Activated gamma-delta T cell treated with anti-CD3 and anti-CD28 coated beads, Interleukin-2, amount 50 U/mL, for 16 hours (primary cell): ENCODE measurements around the gene MEGF9.
"Not testable (repeated sequence)": the region's sequence is repeated elsewhere in the genome, so short reads cannot be mapped to it uniquely, and the experiment has no call there.

Experiments
- DNase-seq: peaks from one replicate; pipeline ENCODE4 v3.0.0-alpha.2; 2020; ENCODE audit warnings: low read depth

The MEGF9 gene

DNA sequence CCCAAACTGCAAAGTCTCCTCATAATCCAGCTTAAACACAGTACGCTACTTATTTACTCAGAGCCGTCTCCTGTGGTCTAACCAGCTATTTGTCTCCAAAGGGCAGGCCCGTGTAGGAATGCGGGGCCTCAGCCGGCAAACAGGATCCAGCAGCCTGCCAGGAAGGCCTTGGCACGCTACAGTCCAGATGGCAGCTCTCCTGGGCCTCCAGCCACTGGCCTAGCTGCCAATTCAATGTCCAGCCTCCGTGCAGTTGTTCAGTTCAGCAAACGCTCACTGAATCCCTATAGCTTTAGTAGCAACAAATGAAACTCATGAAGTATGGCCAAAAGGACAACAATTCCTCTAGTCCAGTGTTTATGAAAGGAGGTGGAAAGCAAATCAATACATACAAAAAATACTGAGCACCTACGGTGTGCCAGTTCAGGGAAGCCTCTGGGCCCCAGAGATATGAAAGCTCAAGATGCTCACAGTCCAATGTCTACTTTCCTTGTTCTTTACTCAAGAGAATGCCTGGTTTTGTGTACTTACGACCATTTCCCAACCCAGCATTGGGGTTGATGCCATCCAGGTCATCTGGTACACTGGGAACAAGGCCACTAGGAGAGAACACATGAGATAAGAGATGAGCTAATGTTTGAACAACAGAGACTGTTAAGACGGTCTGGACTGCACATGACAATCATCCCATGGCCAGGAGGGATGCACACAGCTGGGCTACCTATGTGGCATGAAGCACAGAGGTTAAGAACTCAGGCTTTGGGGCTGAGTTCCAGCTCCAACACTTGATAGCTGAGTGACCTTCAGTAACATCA is 142.6 kb downstream of the MEGF9 start:
- no peak for DNase-seq

DNA sequence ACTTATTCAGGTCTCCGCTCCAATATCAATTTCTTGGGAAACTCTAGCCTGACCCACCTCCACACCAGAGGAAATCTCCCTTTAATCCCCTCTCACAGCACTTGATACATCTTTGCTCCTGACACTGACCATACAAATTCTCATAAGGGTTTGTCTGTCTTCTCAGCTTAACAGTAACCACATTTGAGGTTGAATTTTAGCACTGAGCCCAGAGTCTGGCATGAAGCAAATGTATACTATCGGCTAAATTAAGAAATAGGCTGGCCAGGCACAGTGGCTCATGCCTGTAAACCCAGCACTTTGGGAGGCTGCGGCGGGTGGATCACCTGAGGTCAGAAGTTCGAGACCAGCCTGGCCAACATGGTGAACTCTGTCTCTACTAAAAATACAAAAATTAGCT is 144.0 kb downstream of the MEGF9 start:
- no peak for DNase-seq

DNA sequence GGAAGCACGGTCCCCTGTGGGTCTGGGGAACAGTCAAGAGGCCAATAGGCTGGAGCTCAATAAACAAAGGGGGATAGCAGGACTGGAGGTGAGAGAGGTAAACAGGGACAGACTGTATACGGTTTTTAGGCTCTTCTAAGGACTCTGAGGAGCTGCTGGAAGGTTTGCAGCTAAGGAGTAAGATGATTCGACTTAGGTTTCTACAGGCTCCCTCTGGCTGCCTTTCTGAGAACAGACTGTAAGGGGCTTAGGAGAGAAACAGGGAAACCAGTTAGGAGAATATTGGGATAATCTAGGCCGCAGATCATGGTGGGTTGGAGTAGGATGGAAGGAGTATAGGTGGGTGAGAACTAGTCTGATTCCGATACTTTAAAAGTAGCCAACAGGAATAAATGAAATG is 144.7 kb downstream of the MEGF9 start:
- DNase-seq = no peak

DNA sequence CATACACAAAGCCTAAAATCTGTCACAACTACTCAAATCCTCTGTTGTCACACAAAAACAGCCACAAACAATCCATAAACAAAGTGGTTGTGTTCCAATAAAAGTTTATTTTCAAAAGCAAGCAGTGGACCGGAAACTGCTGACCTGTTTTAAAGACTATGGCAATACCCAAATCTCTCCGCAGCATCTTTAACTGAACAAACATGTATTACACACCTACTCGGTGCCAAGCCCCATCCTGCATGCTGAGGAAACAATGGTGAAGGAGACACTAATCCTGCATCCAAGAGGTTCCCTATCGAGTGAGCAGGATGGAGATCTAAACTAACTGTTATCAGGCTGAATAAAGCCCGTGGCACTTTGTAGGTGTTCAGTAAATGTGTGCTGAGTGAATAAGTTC is 145.5 kb downstream of the MEGF9 start:
- no peak for DNase-seq

DNA sequence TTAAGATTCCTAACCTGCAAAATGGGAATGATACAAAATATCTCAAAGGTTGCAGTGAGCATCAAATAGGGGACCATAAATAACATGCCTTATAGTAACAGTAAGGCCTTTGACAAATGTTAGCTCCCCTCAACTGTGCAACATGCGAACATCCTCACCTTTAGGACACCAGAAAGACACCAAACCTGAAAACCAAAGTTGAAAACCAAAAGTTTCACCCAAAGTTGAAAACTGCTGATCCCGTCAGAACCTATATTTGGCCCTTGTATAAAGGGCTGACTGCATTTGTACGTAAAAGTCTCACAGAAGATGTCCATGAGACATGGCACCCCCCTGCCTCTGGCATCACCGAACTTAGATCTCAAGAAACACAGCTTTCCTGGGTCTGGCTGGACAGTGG is 146.4 kb downstream of the MEGF9 start:
- DNase-seq = no peak

DNA sequence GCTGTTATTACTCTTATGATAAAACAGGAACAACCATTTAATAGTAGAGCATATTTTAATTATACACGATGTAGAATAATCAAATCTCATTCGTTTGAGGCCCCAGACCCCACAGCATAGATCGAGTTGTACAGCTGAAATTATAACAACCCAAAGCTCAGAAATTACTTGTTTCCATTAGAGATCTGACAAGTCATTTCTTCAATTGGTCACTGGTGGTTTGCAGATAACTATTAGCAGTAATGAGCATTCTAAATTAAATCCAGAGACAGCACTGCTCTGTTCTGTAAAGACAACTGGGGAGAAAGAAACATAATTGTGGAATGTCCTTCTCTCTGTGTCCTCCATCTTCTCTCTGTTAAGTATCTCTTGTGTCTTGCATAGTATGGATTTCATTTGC is 147.2 kb downstream of the MEGF9 start:
- DNase-seq = no peak

DNA sequence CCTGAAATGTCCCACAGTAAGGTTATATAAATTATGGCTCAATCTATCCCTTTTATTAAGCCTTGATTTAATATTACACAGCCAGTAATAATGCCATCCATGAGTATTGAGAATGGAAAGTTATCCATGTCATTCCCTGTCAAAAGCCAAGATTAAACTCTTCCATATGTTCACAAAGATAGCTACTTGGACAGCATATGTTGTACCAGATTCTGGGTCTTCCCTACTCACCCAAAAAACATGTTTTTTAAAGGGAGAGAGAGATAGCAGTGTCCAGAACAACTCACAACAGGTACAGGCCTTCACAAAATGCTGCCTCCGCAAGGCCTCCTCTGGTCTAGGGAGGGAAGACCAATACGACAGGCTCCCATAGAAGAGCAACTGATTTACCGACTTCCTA is 149.7 kb downstream of the MEGF9 start:
- no peak for DNase-seq

DNA sequence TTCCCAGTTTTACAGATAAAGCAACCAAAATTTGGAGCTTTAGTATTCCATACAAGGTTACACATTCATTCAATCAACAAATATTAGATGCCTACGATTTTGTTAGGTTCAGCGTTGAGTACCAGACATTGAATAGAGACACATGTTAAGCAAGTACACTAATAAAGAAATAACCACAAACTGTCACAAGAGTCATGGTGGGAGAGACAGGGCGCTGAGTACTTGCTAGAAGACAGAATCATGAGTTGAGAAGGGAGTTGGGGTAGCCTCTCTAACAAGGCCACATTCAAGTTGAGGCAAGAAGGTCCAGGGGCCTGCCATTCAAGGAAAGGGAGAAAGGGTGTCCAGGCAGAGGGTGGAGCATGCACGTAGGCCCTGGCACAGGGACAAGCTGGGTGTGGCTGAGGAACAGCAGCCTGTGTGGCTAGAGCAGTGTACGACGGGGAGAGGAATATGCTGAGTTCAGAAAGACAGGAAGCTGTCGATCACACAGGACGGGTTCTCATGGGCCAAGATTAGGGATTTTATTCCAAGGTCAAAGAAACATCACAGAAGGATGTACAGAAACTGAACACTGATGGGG is 151.3 kb downstream of the MEGF9 start:
- no peak for DNase-seq

DNA sequence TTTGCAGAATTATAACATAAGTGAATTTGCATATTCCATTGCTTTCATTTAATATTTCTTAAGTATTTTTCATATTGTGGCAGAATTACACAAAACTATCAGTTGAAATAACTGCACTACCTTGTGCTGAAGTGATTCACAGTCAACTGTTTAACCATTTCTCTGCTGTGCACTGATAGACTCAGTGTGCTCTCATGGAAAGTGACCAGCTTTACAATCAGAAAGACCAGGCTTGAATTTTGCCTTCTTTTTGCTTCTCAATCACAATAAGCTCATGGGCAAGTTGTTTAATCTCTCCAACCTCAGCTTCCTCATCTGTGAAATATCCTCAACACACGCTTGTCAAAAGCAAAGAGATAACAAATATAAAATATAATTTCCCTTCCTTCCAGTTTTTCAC is 152.6 kb downstream of the MEGF9 start:
- DNase-seq = no peak

DNA sequence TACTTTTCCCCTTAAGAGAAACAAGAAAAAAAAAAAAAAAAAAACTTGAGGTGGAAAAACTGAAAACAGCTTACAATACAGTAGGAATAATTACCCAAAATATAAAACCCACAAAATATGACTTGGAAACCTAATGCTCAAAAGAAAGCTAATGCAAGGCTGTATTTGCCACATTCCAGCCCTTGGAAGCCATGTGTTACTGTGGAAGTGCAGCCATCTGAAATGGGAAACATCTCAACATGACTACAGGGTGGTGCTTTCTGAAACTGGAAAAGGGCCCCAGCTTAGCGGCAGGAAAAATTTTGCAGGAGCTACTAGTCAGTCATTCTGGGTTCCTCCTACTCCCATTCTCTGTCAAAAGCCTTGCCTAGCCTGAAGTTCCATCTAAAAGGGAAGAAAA is 154.7 kb downstream of the MEGF9 start:
- DNase-seq = no peak

DNA sequence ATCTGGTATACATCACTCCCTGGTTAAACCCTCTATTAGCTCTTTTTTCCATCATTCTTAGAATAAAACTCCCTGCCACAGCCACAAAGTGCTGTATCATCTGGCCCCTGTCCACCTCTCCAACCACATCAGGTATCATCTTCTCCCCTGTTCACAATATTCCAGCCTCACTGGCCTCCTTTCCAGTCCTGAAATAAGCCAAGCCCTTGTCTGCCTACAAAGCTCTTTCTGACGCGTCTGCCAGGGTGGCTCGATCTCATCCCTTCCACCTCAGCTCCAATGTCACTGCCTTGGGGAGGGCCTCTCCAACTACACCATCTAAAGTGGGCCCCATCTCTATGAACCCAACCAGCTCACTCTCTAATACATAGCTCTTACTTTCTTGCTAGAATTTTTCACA is 155.8 kb downstream of the MEGF9 start:
- DNase-seq = no peak

DNA sequence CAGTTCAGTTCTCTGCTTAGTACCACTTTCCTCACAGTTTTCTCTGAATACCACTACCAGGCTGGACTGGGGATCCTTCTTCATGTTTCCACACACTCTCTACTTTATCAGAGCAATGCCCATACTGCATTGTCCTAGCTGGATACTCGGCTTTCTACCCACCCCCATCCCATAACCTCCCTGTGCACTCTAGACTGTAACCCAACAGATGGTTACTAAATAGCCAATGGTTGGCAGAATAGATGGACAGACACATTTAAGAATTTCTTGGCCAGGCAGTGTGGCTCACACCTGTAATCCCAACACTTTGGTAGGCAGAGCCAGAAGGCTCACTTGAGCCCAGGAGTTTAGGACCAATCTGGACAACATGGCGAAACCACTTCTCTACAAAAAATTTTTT is 157.1 kb downstream of the MEGF9 start:
- DNase-seq = no peak

DNA sequence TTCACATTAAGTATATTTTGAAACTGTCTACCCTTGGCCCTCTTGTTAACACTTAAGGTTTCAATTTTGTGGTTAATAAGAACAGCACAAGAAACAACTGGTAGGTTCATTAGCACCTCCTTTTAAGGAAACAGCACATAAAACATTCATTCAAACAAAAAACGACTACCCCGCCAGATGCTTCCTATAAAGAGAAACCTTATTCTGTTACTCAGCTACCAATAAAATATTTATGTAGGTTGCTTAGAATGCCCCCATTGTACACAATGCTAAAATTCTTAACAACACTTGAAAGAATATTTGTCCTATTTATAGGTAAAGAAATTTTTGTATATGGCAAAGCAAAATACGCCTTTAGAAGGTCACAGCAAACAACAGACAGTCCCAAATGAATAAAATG is 157.5 kb downstream of the MEGF9 start:
- no peak for DNase-seq

DNA sequence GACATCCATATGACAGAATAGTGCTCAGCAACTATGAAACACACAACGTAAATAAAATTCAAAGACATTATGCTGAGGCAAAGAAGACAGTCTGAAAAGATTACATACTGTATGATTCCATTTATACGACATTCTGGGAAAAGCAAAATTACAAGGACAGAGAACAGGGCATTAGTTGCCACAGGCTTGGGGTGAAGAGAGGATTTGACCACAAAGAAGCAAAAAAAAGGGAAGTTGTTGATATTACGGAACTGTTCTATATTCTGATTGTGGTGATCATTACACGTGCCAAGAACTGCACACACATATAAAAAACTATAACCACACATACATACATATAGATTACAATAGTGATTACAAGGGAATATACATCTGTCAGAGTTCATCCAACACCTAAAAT is 158.4 kb downstream of the MEGF9 start:
- DNase-seq = no peak

DNA sequence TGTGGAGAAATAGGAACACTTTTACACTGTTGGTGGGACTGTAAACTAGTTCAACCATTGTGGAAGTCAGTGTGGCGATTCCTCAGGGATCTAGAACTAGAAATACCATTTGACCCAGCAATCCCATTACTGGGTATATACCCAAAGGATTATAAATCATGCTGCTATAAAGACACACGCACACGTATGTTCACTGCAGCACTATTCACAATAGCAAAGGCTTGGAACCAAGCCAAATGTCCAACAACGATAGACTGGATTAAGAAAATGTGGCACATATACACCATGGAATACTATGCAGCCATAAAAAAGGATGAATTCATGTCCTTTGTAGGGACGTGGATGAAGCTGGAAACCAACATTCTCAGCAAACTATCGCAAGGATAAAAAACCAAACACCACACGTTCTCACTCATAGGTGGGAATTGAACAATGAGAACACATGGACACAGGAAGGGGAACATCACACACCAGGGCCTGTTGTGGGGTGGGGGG is 162.0 kb downstream of the MEGF9 start:
- not testable (repeated sequence) for DNase-seq
